ENCODE data around the gene TMEM42. TPM values are rescaled to one million over a fixed set of nuclear protein-coding genes. Genes with fewer than 3 reads are reported as not detected.

TMEM42 gene
- polyA plus RNA-seq, 1 donor from 2014 or later = 15.1 TPM

DNA sequence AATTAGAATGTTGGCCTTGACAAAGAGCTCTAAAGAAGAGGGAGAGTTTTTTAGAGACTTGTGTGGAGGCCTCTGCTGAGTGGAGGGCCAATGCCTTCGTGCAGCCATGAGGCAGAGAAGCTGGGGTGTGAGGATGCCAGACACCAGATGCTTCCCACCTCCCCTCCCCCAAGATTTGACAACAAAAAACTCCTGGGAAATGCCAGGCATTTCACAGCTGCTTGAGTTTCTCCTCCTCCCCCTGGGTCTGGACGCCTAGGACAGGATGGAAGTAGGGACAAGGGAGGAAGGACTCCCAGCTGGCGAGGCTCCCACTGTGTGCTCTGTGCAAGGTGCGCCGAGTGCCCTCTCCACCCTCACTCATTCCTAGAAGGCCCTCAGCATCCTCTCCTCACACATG, 32.8 kb downstream of the TMEM42 start:
- H3K4me2 ChIP-seq (ENCODE audit: low read length) = no peak overlapping the region
- H3K79me2 ChIP-seq (replicated peaks; ENCODE audit: insufficient read depth, low read length) = no peaks in the 10 kb centered on the region
- H2AFZ ChIP-seq (ENCODE audit: low read depth, low read length) = no peak overlapping the region
- no peak overlapping the region for H3K4me3 ChIP-seq (ENCODE audit: low read length)
- H3K9me3 ChIP-seq (ENCODE audit: low read length) = no peaks in the 10 kb centered on the region
- no peaks in the 10 kb centered on the region for H3F3A ChIP-seq (ENCODE audit: insufficient read depth, low read length, poor library complexity, severe bottlenecking)
- H3K27me3 ChIP-seq (ENCODE audit: insufficient read depth, low read depth, low read length) = no peaks in the 10 kb centered on the region
- TF ChIP-seq RAD21 (conservative IDR thresholded peaks at IDR 0.05) (no peak), EP300 (conservative IDR thresholded peaks at IDR 0.05; ENCODE audit: poor library complexity, severe bottlenecking) (no peak), TAF1 (IDR thresholded peaks at IDR 0.05; ENCODE audit: low read depth) (no peak), EZH2 (IDR thresholded peaks at IDR 0.05; ENCODE audit: borderline replicate concordance, insufficient read depth, low read length, poor library complexity, severe bottlenecking) (no peak), SMC3 (conservative IDR thresholded peaks at IDR 0.05; ENCODE audit: poor library complexity) (no peak), MXI1 (conservative IDR thresholded peaks at IDR 0.05; ENCODE audit: poor library complexity, severe bottlenecking) (no peak), POLR2AphosphoS5 (IDR thresholded peaks at IDR 0.05) (no peak)
- TF ChIP-seq, protein P1, sequence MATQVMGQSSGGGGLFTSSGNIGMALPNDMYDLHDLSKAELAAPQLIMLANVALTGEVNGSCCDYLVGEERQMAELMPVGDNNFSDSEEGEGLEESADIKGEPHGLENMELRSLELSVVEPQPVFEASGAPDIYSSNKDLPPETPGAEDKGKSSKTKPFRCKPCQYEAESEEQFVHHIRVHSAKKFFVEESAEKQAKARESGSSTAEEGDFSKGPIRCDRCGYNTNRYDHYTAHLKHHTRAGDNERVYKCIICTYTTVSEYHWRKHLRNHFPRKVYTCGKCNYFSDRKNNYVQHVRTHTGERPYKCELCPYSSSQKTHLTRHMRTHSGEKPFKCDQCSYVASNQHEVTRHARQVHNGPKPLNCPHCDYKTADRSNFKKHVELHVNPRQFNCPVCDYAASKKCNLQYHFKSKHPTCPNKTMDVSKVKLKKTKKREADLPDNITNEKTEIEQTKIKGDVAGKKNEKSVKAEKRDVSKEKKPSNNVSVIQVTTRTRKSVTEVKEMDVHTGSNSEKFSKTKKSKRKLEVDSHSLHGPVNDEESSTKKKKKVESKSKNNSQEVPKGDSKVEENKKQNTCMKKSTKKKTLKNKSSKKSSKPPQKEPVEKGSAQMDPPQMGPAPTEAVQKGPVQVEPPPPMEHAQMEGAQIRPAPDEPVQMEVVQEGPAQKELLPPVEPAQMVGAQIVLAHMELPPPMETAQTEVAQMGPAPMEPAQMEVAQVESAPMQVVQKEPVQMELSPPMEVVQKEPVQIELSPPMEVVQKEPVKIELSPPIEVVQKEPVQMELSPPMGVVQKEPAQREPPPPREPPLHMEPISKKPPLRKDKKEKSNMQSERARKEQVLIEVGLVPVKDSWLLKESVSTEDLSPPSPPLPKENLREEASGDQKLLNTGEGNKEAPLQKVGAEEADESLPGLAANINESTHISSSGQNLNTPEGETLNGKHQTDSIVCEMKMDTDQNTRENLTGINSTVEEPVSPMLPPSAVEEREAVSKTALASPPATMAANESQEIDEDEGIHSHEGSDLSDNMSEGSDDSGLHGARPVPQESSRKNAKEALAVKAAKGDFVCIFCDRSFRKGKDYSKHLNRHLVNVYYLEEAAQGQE (IDR thresholded peaks at IDR 0.05; ENCODE audit: borderline replicate concordance) = no peak
- TF ChIP-seq, protein P2, sequence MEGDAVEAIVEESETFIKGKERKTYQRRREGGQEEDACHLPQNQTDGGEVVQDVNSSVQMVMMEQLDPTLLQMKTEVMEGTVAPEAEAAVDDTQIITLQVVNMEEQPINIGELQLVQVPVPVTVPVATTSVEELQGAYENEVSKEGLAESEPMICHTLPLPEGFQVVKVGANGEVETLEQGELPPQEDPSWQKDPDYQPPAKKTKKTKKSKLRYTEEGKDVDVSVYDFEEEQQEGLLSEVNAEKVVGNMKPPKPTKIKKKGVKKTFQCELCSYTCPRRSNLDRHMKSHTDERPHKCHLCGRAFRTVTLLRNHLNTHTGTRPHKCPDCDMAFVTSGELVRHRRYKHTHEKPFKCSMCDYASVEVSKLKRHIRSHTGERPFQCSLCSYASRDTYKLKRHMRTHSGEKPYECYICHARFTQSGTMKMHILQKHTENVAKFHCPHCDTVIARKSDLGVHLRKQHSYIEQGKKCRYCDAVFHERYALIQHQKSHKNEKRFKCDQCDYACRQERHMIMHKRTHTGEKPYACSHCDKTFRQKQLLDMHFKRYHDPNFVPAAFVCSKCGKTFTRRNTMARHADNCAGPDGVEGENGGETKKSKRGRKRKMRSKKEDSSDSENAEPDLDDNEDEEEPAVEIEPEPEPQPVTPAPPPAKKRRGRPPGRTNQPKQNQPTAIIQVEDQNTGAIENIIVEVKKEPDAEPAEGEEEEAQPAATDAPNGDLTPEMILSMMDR (IDR thresholded peaks at IDR 0.05; ENCODE audit: poor library complexity, severe bottlenecking) = no peak
- H3K27ac ChIP-seq (ENCODE audit: low read length) = no peak overlapping the region
- H3K9ac ChIP-seq (ENCODE audit: low read length) = no peak overlapping the region
- no peaks in the 10 kb centered on the region for H4K20me1 ChIP-seq (ENCODE audit: insufficient read depth)
- no peaks in the 10 kb centered on the region for H3K36me3 ChIP-seq (ENCODE audit: insufficient read depth, low read length)
- H3K9me2 ChIP-seq (ENCODE audit: insufficient read depth, low read length) = no peaks in the 10 kb centered on the region

DNA sequence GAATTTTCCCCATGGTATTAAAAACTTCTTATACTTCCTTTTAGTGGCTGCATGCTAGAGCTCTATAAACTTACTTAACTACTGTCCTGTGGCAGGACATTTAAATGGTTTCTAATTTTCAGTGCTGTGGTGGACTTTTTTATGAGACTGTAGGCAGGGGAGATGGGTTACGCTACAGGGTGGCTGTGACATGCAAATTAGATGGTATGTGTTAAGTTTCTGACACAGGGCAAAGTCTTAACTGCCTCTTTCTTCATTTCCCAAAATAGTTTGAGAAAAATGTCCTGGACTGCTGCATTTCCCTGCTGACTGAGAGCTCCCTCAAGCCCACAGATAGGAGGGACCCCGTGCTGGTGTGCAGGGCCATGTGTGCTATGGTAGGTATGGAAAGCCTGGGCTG, 34.7 kb downstream of the TMEM42 start:
- TF ChIP-seq, protein P2 (IDR thresholded peaks at IDR 0.05; ENCODE audit: poor library complexity, severe bottlenecking) = no peak
- TF ChIP-seq EP300 (conservative IDR thresholded peaks at IDR 0.05; ENCODE audit: poor library complexity, severe bottlenecking) (no peak), POLR2AphosphoS5 (IDR thresholded peaks at IDR 0.05) (no peak), SMC3 (conservative IDR thresholded peaks at IDR 0.05; ENCODE audit: poor library complexity) (no peak), EZH2 (IDR thresholded peaks at IDR 0.05; ENCODE audit: borderline replicate concordance, insufficient read depth, low read length, poor library complexity, severe bottlenecking) (no peak), TAF1 (IDR thresholded peaks at IDR 0.05; ENCODE audit: low read depth) (no peak), RAD21 (conservative IDR thresholded peaks at IDR 0.05) (no peak), MXI1 (conservative IDR thresholded peaks at IDR 0.05; ENCODE audit: poor library complexity, severe bottlenecking) (no peak)
- TF ChIP-seq, protein P1 (IDR thresholded peaks at IDR 0.05; ENCODE audit: borderline replicate concordance) = no peak
- H4K20me1 ChIP-seq (ENCODE audit: insufficient read depth) = no peaks in the 10 kb centered on the region

More for the DNA sequence above, 34.7 kb downstream of the TMEM42 start:
- no peak overlapping the region for H3K4me2 ChIP-seq (ENCODE audit: low read length)
- H3K27me3 ChIP-seq (ENCODE audit: insufficient read depth, low read depth, low read length) = no peaks in the 10 kb centered on the region
- no peaks in the 10 kb centered on the region for H3F3A ChIP-seq (ENCODE audit: insufficient read depth, low read length, poor library complexity, severe bottlenecking)
- no peaks in the 10 kb centered on the region for H3K9me3 ChIP-seq (ENCODE audit: low read length)
- H3K79me2 ChIP-seq (replicated peaks; ENCODE audit: insufficient read depth, low read length) = no peaks in the 10 kb centered on the region
- no peak overlapping the region for H3K27ac ChIP-seq (ENCODE audit: low read length)
- no peaks in the 10 kb centered on the region for H3K36me3 ChIP-seq (ENCODE audit: insufficient read depth, low read length)
- H3K9ac ChIP-seq (ENCODE audit: low read length) = no peak overlapping the region
- no peak overlapping the region for H3K4me3 ChIP-seq (ENCODE audit: low read length)
- H3K9me2 ChIP-seq (ENCODE audit: insufficient read depth, low read length) = no peaks in the 10 kb centered on the region
- no peak overlapping the region for H2AFZ ChIP-seq (ENCODE audit: low read depth, low read length)
